ENCODE measurements around the gene TMEM94. TPM values are rescaled to one million over a fixed set of nuclear protein-coding genes. Genes with fewer than 3 reads are reported as not detected.

The TMEM94 gene
- total and polyA plus RNA-seq, 12 donors: 25.6 to 66.7 (median 41.3) TPM

DNA sequence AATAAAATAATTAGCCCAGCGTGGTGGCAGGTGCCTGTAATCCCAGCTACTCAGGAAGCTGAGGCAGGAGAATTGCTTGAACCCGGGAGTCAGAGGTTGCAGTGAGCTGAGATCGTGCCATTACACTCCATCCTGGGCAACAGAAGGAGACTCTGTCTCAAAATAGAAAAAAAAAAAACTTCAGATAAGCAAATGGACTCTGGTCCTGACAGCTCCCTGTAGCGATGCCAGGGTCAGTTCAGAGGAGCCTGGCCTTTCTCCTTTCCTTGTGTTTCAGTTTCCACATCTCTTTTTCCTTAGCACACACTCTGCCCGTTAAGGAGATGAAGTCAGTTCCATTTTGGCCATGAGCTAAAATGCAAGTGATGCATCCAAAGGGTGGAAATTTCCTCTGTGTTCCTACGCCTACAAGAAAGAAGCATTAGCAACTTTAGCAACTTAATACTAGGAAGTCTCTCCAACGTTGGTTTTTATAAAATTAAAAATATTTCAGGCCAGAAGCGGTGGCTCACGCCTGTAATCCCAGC is 39.3 kb upstream of the TMEM94 start:
- intact Hi-C loops (cut with DNase I): loop anchor here in 2 of 10 donors (10.0 kb wide), 2 partner anchors 302 to 328 kb away; no protein-coding TSS in a partner anchor
- no peaks in the 10 kb centered on the region for H3K9me3 ChIP-seq
- H3K4me1 ChIP-seq: peaks cover 0 to 19% (median 10%) of the 10 kb centered on the region in 9 donors
- DNase-seq (peak in 1 of 2 donors; percentile 16), ATAC-seq (peak; percentile 11 to 83 (median 80))
- WGBS, 2 donors: 42 to 43% methylated on average over 9 of the region's 9 CpGs
- TF ChIP-seq, protein P1, sequence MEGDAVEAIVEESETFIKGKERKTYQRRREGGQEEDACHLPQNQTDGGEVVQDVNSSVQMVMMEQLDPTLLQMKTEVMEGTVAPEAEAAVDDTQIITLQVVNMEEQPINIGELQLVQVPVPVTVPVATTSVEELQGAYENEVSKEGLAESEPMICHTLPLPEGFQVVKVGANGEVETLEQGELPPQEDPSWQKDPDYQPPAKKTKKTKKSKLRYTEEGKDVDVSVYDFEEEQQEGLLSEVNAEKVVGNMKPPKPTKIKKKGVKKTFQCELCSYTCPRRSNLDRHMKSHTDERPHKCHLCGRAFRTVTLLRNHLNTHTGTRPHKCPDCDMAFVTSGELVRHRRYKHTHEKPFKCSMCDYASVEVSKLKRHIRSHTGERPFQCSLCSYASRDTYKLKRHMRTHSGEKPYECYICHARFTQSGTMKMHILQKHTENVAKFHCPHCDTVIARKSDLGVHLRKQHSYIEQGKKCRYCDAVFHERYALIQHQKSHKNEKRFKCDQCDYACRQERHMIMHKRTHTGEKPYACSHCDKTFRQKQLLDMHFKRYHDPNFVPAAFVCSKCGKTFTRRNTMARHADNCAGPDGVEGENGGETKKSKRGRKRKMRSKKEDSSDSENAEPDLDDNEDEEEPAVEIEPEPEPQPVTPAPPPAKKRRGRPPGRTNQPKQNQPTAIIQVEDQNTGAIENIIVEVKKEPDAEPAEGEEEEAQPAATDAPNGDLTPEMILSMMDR (IDR thresholded peaks at IDR 0.05): no peak
- no peak overlapping the region for H3K4me3 ChIP-seq
- H3K27ac ChIP-seq: peak overlapping the region in 4 of 10 donors; percentile 33 to 64 (median 50)
- H3K36me3 ChIP-seq: no peaks in the 10 kb centered on the region
- no peaks in the 10 kb centered on the region for H3K27me3 ChIP-seq

DNA sequence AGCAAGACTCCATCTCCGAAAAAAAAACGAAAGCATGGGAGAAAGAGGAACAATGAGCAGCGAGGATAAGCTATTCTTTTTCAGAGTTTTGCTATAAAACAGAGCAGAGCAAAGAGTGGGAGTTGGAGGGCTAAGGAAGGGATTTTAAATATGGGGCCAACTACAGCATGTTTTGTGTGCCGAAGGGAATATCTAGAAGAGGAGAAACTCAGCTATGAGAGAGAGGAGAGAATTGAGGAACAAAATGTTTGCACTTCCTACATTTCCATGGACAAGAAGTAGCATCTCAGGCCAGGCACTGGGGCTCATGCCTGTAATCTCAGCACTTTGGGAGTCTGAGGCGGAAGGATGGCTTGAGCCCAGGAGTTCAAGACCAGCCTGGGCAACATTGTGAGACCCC is 37.9 kb upstream of the TMEM94 start:
- H3K36me3 ChIP-seq: no peaks in the 10 kb centered on the region
- 70 to 74% methylated on average over 5 of the region's 5 CpGs for WGBS, 2 donors
- no peaks in the 10 kb centered on the region for H3K9me3 ChIP-seq
- ATAC-seq (no peak), DNase-seq (no peak)
- H3K27me3 ChIP-seq: no peaks in the 10 kb centered on the region
- peak overlapping the region in 1 of 10 donors; percentile 31 for H3K27ac ChIP-seq
- peaks cover 0 to 12% (median 8%) of the 10 kb centered on the region in 9 donors for H3K4me1 ChIP-seq
- intact Hi-C loops (cut with DNase I): loop anchor here in 2 of 10 donors (10.0 kb wide), 2 partner anchors 304 to 326 kb away; no protein-coding TSS in a partner anchor
- TF ChIP-seq, protein P1 (IDR thresholded peaks at IDR 0.05): no peak
- no peak overlapping the region for H3K4me3 ChIP-seq

DNA sequence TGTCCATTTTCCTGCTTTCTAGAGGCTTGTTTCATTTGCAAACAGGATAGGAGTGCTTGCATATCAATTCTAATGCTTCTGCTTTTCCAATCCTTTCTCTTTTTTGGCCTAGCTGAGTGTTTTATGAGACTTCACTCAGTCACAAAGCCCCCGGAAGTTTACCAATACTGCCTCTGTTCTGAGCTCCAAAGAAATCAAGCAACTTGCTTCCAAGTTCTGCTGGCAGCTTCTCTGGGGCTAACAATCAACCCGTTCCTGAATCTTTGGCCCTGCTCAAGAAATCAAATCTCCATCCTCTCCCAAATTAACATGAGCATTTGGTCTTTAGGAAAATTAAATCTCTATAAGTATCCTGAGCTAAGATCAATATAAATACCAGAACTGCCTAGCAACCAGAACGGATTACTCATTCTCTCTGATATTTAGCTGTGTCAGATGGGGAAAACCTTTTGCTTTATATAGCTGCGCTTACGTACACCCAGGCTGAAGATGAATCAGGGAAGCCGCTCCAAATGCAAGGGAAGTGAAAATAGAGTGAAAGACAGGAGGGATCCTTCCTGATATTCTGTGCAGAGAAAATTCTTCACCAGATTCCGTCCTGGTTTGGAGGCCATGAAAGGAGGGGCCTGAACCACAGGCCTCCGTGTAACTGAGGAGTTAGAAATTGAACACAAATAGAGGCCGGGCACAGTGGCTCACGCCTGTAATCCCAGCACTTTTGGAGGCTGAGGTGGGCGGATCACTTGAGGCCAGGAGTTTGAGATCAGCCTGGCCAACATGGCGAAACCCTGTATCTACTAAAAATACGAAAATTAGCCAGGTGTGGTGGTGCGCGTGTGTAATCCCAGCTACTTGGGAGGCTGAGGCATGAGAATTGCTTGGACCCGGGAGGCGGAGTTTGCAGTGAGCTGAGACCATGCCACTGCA is 27.6 kb upstream of the TMEM94 start:
- Histone ChIP-seq H3K36me3 (no peaks in the 10 kb centered on the region), H3K27ac (peak overlapping the region in 4 of 10 donors; percentile 16 to 31 (median 24)), H3K4me3 (no peak overlapping the region), H3K4me1 (peaks cover 0 to 31% (median 14%) of the 10 kb centered on the region in 9 donors), H3K27me3 (no peaks in the 10 kb centered on the region), H3K9me3 (no peaks in the 10 kb centered on the region)
- intact Hi-C loops (cut with DNase I): loop anchor here in 9 of 10 donors (5.0 to 10.0 kb wide), 9 partner anchors 46 to 326 kb away; partner anchors contain the start of genes MYO15B (in 6 of the 9), CASKIN2 (in 3 of the 9) and TSEN54 (in 3 of the 9)
- DNase-seq: peak in 1 of 2 donors; percentile 15
- TF ChIP-seq, protein P1 (IDR thresholded peaks at IDR 0.05): no peak
- ATAC-seq: peak in 7 of 8 donors; percentile 29 to 66 (median 39)
- WGBS, 2 donors: 79 to 83% methylated on average over 17 of the region's 17 CpGs
